Measurements from ENCODE around the gene MYOD1. TPM values are rescaled to one million over a fixed set of nuclear protein-coding genes. Genes with fewer than 3 reads are reported as not detected.

Gene MYOD1
- total and polyA plus RNA-seq, 2 of the 4 experiments (the other 2 are of a cell fraction) = not detected

GRCh38 chr11:17738151-17738973 is 19.0 kb downstream of the MYOD1 start:
- Histone ChIP-seq H2BK120ac (ENCODE audit: low read depth, low read length) (no peak overlapping the region), H3K4me1 (ENCODE audit: control insufficient read depth, insufficient read depth, low read length) (no peaks in the 10 kb centered on the region), H3K27me3 (ENCODE audit: control insufficient read depth, insufficient read depth, low read length) (peaks cover 58% of the 10 kb centered on the region), H2BK5ac (ENCODE audit: low read depth, low read length, poor library complexity, severe bottlenecking) (no peak overlapping the region), H2AK9ac (replicated peaks; ENCODE audit: low read depth, low read length, poor library complexity) (no peak overlapping the region), H3K4ac (ENCODE audit: low read depth, low read length) (no peak overlapping the region), H2BK15ac (ENCODE audit: low read depth, low read length) (no peak overlapping the region), H3K9me3 (ENCODE audit: control insufficient read depth, insufficient read depth, low read length) (peaks cover 2% of the 10 kb centered on the region; the same call in 1 of the 2 replicates), H3K79me1 (ENCODE audit: low read depth in 1 of 2, low read length in 2 of 2) (no peaks in the 10 kb centered on the region), H2BK20ac (ENCODE audit: low read depth, low read length) (no peak overlapping the region), H3K9me1 (ENCODE audit: insufficient read depth, low read length) (no peaks in the 10 kb centered on the region), H3K9ac (ENCODE audit: low read depth, low read length) (no peak overlapping the region), H3K4me3 (ENCODE audit: insufficient read depth, low read depth, low read length) (no peak overlapping the region), H3K36me3 (ENCODE audit: control insufficient read depth, insufficient read depth, low read length) (no peaks in the 10 kb centered on the region), H2AFZ (replicated peaks; ENCODE audit: low read length, poor library complexity) (no peak overlapping the region), H3K56ac (ENCODE audit: extremely low read depth, insufficient read depth, low read length) (no peak overlapping the region), H3K23ac (ENCODE audit: low read depth, low read length) (no peak overlapping the region), H3K14ac (replicated peaks; ENCODE audit: low read depth, low read length) (no peak overlapping the region), H3K4me2 (ENCODE audit: low read depth, low read length) (no peak overlapping the region), H3K18ac (ENCODE audit: low read depth, low read length) (no peak overlapping the region), H4K91ac (ENCODE audit: insufficient read depth, low read depth, low read length) (no peak overlapping the region), H4K20me1 (ENCODE audit: insufficient read depth, low read length) (0 out of 2 replicates have a peak, but pooled peaks cover 6% of the 10 kb centered on the region), H3K27ac (ENCODE audit: insufficient read depth, low read length) (no peak overlapping the region), H4K8ac (ENCODE audit: low read depth in 2 of 2, low read length in 2 of 2) (no peak overlapping the region), H2AK5ac (ENCODE audit: low read depth, low read length) (no peak overlapping the region), H4K5ac (ENCODE audit: low read depth, low read length) (no peak overlapping the region)
- dilution Hi-C loops (cut with HindIII; ENCODE audit: low sequenced_read_pairs, unreplicated experiment) (loop anchor here (25.0 kb wide), 1 partner anchor 249 kb away; no protein-coding TSS in a partner anchor), intact Hi-C loops (cut with micrococcal nuclease) (loop anchor here (10.0 kb wide), 2 partner anchors 366 to 586 kb away; partner anchors contain the start of genes GTF2H1, HPS5 and SAAL1), in situ Hi-C loops (cut with MboI; ENCODE audit: low sequenced_read_pairs) (no loop called here)
- DNase-seq = no peak
- ChIA-PET POLR2A (ENCODE audit: unreplicated experiment) (no interaction called here), CTCF (no interaction called here)
- ATAC-seq (ENCODE audit: low read depth) = no peak
- 13% methylated on average over 1 of the region's 10 CpGs; no CpG with 5 or more reads in 1 of the 2 experiments for WGBS, 2 experiments (ENCODE audit: extremely low coverage in 2 of 2, insufficient read length in 1 of 2)
- BruUV-seq (replicated peaks) = no TSS peak
- TF ChIP-seq MAFK (IDR thresholded peaks at IDR 0.05; ENCODE audit: low read depth, low read length) (no peak), CTCF (conservative IDR thresholded peaks at IDR 0.05; ENCODE audit: low read depth, low read length) (no peak), MXI1 (IDR thresholded peaks at IDR 0.05; ENCODE audit: borderline replicate concordance, low read depth, low read length) (no peak), RFX5 (IDR thresholded peaks at IDR 0.05; ENCODE audit: low read depth, low read length) (no peak), MAZ (IDR thresholded peaks at IDR 0.05; ENCODE audit: borderline replicate concordance, low read depth, low read length) (no peak), RAD21 (IDR thresholded peaks at IDR 0.05; ENCODE audit: low read length) (no peak), CHD1 (IDR thresholded peaks at IDR 0.05; ENCODE audit: low read depth, low read length) (no peak), USF2 (IDR thresholded peaks at IDR 0.05; ENCODE audit: low read depth, low read length) (no peak), NFE2L2 (IDR thresholded peaks at IDR 0.05; ENCODE audit: low read depth, low read length) (no peak), BHLHE40 (IDR thresholded peaks at IDR 0.05; ENCODE audit: low read depth, low read length) (no peak), POLR2A (IDR thresholded peaks at IDR 0.05; ENCODE audit: low read depth, low read length) (no peak)
